HG02610 (cell line): ENCODE measurements around the gene RSU1.
A peak's percentile ranks its signal among the peaks of the same experiment; 100 is the strongest.
"Not testable (repeated sequence)": the region's sequence is repeated elsewhere in the genome, so short reads cannot be mapped to it uniquely, and the experiment has no call there.

Experiments
- ATAC-seq: cut with Tn5 transposase; IDR thresholded peaks from one replicate; pipeline ENCODE4 v1.9.1; 2021; ENCODE audit warnings: mild to moderate bottlenecking, moderate library complexity; ENCODE audit not compliant: unreplicated experiment

RSU1 gene

DNA sequence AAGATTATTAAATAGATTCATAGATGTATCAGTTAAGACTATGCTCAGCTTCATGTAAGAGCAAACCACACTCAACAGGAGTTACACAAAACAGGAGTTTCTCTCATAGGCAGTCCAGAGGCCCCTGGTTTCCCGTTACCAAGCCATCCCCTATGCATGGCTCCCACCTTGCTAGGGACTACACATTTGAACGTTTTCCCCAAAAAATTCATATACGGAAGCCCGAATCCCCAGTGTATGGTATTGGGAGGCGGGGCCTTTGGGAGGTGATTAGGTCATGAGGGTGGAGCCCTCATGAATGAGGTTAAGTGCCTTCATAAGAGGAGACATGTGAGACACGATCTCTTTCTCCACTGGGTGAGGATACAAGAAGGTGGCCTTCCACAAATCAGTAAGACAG is 29.1 kb downstream of the RSU1 start:
- ATAC-seq: peak; percentile 53

DNA sequence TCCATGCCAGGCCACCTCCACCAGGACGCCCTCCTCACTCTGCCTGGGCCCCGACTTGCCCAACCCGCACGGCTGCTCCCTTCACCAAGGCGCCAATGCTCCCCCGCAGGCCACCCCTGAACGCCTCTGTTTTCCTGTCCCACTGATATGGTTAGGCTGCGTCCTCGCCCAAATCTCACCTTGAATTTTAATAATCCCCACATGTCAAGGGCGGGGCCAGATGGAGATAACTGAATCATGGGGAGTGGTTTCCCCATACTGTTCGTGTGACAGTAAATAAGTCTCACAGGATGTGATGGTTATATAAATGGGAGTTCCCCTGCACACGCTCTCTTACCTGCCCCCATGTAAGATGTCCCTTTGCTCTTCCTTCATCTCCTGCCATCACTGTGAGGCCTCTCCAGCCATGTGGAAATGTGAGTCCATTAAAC is 29.8 kb downstream of the RSU1 start:
- peak; percentile 77 for ATAC-seq

- no peak for ATAC-seq
These were observed 36.8 kb downstream of the RSU1 start for GRCh38 chr10:16780338-16780880.

DNA sequence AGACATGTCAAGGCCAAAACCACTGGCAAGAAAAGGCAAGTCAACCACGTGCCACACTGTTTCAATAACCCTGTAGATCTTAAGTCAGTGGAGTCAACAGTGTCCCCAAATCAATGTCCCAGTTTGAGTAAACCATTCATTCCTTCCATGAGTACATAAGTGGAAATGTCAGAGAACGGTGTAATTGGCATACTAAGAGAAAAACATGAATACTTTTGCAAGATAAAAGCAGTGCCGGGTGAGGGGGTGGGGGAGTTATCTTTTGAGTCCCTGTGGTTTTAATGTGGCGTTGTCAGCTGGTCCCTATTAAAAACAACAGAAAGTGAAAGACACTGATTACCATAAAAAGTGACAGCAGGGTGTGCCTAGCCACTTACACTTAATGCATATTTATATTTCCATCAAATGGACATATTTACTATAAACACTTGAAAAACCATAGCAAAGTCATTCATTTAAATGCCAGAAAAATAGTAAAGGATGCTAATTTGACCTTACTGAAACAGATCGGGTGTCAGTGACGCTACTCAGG is 37.8 kb downstream of the RSU1 start:
- peak; percentile 90 for ATAC-seq

DNA sequence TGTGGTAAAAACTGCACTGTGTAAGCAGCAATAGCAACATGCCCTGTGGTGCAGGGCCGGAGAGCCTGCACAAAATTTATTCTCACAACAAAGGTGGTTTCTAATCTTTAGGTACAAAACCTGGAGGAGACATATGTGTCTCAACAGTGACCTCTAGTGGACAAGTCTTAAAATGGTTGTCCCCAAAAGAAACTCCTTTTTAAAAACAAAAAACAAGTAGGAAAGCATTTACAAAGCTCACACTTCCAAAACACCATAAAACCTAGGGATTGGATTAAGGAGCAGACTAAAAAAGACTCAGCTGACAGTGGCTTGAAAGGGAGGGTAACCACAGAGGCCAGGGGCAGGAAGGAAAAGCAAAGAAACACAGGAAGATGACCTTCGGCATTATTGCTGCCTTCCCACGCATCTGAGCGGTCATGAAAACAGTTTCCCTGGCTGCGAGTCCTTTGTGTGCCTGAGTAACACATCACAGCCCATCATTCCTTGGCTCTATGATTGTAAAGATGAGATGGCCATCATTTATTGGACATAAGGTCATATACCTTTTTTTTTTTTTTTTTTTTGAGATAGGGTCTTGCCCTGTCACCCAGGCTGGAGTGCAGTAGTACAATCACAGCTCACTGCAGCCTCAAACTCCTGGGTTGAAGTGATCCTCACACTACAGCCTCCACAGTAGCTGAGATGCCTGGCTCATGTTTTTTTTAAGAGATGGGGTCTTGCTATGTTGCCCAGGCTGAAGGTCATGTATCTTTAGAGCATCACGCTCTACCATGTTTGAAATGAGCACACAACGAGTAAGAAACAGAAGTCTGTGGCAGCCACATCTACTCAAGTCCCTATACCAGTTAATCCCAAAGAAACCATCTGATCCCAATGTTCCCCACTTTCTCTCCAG is 39.5 kb downstream of the RSU1 start:
- no peak for ATAC-seq

GRCh38 chr10:16776896-16777295 is 40.3 kb downstream of the RSU1 start:
- no peak for ATAC-seq

DNA sequence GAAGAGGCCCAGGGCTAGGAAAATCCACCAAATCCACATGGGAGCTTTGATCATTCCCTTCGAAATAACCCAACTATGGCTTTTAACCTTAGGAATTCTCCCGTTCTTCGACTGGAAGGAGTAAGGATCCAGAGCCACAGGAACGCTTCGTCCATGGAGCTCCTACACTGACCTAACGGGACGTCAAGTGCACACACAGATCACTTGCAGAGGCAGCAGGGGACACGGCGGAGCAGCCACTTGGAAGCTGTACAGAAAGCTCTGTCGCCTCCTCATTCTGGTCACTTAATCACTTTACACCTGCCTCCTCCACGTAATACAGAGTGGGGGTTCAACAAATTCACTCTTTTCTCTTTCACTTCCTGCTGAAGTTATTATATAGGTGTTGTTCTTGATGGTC is 43.9 kb downstream of the RSU1 start:
- no peak for ATAC-seq

DNA sequence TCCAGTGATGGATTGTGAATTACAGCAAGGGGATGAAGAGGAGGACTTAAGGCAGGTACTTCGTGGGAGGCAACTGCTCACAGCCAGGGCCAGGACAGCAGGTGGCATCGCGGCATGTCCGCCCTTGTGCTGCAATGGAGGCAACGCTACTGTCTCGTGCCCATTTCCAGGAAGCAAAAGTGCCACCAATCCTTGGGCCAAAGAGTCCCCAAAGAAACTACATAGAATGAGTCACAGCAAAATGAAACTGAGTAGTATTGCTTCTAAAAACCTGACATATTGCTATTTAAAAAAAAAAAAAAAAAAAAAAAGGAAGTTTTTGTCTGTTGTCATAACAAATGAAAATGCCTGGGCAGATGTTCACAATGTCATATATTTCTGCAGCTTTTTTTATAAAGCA is 46.6 kb downstream of the RSU1 start:
- ATAC-seq: no peak

- ATAC-seq: no peak
These were observed 47.1 kb downstream of the RSU1 start for GRCh38 chr10:16770141-16770540.

- no peak for ATAC-seq
These were observed 47.9 kb downstream of the RSU1 start for GRCh38 chr10:16769331-16769730.

- ATAC-seq: no peak
These were observed 48.5 kb downstream of the RSU1 start for GRCh38 chr10:16768702-16769101.

GRCh38 chr10:16765509-16766375 is 51.5 kb downstream of the RSU1 start:
- ATAC-seq: peak; percentile 79

DNA sequence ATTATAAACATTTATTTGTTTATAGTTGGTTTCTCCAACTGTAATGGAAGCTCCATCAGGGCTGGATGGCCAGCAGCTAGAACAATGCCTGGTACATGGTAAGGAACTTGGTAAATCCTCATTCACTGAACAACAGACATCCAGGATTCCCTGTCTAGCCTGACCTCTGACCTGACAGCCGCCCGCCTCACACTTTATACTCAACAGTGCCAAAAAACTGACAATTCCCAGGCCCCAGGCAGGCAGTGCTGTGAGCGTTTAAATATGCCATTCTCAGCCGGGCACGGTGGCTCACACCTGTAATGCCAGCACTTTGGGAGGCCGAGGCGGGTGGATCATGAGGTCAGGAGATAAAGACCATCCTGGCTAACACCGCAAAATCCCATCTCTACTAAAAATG is 55.9 kb downstream of the RSU1 start:
- ATAC-seq: no peak

DNA sequence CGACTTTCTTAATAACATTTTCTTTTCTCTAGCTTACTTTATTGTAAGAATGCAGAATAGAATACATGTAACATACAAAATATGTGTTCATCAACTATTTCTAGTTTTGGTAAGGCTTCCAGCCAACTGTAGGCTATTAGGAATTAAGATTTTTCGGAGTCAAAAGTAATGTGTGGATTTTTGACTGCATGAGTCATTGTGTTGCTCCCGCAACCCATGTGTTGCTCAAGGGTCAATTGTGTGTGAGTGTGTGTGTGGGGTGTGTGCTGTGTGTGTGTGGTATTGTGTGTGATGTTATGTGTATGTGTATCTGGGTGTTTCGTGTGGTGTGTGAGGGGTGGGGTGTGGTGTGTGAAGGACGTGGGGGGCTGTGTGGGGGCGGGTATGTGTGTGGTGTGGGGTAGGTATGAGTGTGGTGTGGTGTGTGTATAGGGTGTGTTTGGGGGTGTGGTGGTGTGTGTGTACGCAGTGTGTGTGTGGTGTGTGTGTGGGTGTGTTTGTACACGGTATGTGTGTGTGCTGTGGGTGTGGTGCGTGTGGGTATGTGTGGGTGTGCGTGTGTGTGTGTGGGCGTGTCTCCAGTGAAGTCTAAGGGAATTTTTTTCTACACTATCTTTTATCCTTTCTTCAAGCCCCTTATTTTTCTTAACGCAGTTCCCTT is 60.5 kb downstream of the RSU1 start:
- no peak for ATAC-seq

GRCh38 chr10:16754765-16755164 is 62.5 kb downstream of the RSU1 start:
- no peak for ATAC-seq

- ATAC-seq: not testable (repeated sequence)
These were observed 64.4 kb downstream of the RSU1 start for GRCh38 chr10:16752849-16753248.

DNA sequence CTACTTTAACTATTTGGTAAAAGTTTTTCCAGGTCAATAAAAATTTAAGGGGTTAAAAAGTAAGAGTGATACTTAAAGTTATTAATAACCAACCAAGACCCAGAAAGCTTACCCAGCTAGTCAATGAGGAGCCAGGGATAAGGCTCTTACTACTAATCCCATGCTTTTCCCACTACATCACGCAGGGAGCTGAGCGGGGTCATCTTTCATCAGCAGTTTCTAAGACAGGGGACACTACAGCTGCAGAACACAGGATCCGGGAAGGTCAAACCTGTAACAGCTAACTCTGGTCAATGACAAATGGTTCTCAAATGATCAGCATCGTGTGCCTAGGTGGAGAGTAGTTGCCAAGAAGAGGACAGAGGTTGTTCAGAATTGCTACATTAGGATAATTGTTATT is 65.1 kb downstream of the RSU1 start:
- no peak for ATAC-seq

GRCh38 chr10:16751244-16751643 is 66.0 kb downstream of the RSU1 start:
- ATAC-seq: no peak

GRCh38 chr10:16750461-16750860 is 66.8 kb downstream of the RSU1 start:
- no peak for ATAC-seq

- ATAC-seq: no peak
These were observed 68.5 kb downstream of the RSU1 start for GRCh38 chr10:16748749-16749148.

GRCh38 chr10:16746856-16747255 is 70.4 kb downstream of the RSU1 start:
- no peak for ATAC-seq
